ENCODE results near the gene RYK.

The RYK gene

DNA sequence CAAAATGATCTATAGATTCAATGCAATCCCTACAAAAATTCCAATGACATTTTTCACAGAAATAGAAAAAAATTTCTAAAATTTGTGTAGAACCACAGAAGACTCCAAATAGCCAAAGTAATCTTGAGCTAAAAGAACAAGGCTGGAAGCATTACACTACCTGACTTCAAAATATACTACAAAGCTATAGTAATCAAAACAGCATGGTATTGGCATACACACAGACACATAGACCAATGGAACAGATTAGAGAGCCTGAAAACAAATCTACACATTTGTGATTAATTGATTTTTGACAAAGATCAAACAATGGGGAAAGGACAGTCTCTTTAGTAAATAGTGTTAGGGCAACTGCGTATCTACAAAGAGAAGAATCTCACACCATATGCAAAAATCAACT, 45.3 kb upstream of the RYK start:
- TF ChIP-seq, protein P1, sequence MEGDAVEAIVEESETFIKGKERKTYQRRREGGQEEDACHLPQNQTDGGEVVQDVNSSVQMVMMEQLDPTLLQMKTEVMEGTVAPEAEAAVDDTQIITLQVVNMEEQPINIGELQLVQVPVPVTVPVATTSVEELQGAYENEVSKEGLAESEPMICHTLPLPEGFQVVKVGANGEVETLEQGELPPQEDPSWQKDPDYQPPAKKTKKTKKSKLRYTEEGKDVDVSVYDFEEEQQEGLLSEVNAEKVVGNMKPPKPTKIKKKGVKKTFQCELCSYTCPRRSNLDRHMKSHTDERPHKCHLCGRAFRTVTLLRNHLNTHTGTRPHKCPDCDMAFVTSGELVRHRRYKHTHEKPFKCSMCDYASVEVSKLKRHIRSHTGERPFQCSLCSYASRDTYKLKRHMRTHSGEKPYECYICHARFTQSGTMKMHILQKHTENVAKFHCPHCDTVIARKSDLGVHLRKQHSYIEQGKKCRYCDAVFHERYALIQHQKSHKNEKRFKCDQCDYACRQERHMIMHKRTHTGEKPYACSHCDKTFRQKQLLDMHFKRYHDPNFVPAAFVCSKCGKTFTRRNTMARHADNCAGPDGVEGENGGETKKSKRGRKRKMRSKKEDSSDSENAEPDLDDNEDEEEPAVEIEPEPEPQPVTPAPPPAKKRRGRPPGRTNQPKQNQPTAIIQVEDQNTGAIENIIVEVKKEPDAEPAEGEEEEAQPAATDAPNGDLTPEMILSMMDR (IDR thresholded peaks at IDR 0.05) = no peak
- Histone ChIP-seq H3K27me3 (peaks cover 26% of the 10 kb centered on the region), H3K9me3 (no peaks in the 10 kb centered on the region), H3K36me3 (no peaks in the 10 kb centered on the region), H3K4me3 (ENCODE audit: low read depth in 1 of 2, low read length in 1 of 2) (no peak overlapping the region), H3K27ac (no peak overlapping the region), H3K4me1 (ENCODE audit: control insufficient read depth in 1 of 2, insufficient read depth in 1 of 2, low read depth in 1 of 2, low read length in 1 of 2) (no peaks in the 10 kb centered on the region)

DNA sequence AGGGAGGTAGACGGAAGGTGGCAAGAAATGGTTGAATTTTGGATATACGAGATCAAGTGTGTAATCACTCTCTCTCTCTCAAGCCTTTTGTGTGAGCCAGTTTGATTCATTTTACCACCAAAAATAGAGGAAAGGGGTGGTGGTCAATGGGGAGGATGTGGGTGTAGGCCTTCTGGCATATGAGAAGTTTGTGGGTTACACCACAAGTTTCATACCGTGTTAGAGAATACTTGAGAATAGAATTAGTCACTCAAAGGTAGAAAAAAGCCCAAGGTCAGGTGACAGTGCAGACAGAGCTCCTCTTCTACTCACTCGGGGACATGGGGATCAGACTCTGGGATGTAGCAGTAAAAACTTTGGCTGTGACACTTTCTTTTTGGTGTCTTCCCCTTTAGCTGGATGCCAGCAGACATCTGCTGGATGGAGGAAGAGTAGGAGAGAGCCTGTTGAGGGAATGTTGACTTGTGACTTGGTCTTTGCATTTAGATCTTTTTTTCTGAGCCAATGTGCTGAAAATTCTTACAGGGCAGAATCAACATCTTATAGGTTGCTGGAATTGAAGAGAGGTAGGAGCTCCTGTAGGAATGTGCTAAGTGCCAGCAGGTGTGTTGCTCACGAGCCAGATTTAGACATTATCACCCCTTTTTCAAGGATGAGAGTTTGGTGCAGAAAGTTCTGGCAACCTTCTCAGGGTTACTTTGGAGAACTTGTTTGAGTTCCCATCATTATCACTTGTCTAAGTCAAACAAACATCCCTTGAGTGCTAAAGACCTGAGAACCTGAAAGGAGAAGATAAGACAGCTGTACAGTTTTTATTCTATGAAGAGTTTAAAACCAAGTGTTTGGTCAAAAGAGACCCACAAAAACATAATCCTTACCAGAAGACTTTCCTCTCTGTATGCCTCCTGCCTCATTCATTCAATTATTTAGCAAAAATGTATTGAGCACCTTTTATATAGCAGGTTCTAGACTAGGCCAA, 43.9 kb upstream of the RYK start:
- Histone ChIP-seq H3K4me1 (ENCODE audit: control insufficient read depth in 1 of 2, insufficient read depth in 1 of 2, low read depth in 1 of 2, low read length in 1 of 2) (no peaks in the 10 kb centered on the region), H3K27ac (no peak overlapping the region), H3K9me3 (no peaks in the 10 kb centered on the region), H3K4me3 (ENCODE audit: low read depth in 1 of 2, low read length in 1 of 2) (no peak overlapping the region), H3K27me3 (peaks cover 26% of the 10 kb centered on the region), H3K36me3 (no peaks in the 10 kb centered on the region)
- TF ChIP-seq, protein P1 (IDR thresholded peaks at IDR 0.05) = no peak

DNA sequence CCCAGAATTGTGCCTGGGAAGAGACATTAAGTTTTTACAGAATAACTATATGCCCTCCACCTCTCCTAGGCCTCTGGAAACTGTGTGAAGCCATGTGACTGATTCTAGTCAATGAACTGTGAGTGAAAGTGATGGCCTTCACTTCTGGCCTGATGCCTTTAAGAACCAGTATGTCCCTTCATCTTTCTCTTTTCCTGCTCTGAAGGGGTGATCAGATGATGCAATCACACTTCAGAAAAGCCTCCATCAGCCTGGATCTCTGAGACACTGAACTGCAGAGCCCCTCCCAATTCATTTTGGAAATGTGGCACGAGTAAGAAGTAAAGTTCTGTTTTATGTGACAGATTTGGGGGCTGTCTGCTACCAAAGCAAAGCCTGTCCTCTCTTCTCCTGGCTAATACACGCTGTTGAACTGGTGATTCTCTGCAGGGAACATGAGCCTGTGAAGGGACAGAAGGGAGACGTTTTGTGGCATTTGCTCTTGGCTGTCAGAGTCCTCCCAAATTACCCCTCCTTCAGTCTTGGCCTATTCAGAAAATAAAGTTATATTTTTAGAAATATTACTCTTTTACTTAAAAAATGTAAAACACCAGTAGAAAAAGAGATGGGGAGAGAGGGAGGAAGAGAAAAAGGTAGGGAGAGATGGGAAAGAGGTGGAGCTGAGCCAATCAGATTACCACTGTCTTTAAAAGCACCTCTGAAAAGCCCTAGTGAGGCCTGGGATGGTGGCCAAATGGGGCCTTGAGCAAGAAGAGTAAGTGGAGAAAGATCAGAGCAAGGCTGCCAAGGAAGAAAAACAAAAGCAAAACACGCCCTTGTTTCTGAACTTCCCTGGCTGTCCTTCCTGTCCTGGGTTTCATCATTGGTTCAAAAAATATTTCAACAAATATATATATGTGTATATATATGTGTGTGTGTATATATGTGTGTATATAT, 40.9 kb upstream of the RYK start:
- TF ChIP-seq, protein P1 (IDR thresholded peaks at IDR 0.05) = no peak
- no peak overlapping the region for H3K27ac ChIP-seq
- H3K27me3 ChIP-seq = peaks cover 17% of the 10 kb centered on the region
- H3K4me3 ChIP-seq (ENCODE audit: low read depth in 1 of 2, low read length in 1 of 2) = no peak overlapping the region
- H3K9me3 ChIP-seq = no peaks in the 10 kb centered on the region
- no peaks in the 10 kb centered on the region for H3K4me1 ChIP-seq (ENCODE audit: control insufficient read depth in 1 of 2, insufficient read depth in 1 of 2, low read depth in 1 of 2, low read length in 1 of 2)
- no peaks in the 10 kb centered on the region for H3K36me3 ChIP-seq

DNA sequence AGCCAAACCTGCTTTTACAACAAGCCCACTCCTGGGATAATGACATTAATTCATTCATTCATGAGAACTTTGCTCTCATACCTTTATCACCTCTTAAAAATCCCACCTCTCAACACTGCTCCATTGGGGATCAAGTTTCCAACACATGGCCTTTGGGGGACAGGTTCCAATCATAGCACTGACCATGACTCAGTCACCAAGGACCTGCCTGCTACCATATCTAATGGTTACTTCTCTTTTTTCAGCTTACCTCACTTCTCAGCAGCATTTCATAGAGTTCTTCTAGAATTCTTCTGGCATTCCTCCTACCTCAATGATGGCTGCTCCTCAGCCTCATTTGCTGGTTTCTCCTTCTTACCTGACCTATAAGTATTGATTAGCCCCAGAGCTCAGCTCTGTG, 36.9 kb upstream of the RYK start:
- no peaks in the 10 kb centered on the region for H3K9me3 ChIP-seq
- no peak overlapping the region for H3K4me3 ChIP-seq (ENCODE audit: low read depth in 1 of 2, low read length in 1 of 2)
- no peaks in the 10 kb centered on the region for H3K4me1 ChIP-seq (ENCODE audit: control insufficient read depth in 1 of 2, insufficient read depth in 1 of 2, low read depth in 1 of 2, low read length in 1 of 2)
- no peaks in the 10 kb centered on the region for H3K36me3 ChIP-seq
- H3K27ac ChIP-seq = no peak overlapping the region
- TF ChIP-seq, protein P1 (IDR thresholded peaks at IDR 0.05) = no peak
- H3K27me3 ChIP-seq = no peaks in the 10 kb centered on the region

DNA sequence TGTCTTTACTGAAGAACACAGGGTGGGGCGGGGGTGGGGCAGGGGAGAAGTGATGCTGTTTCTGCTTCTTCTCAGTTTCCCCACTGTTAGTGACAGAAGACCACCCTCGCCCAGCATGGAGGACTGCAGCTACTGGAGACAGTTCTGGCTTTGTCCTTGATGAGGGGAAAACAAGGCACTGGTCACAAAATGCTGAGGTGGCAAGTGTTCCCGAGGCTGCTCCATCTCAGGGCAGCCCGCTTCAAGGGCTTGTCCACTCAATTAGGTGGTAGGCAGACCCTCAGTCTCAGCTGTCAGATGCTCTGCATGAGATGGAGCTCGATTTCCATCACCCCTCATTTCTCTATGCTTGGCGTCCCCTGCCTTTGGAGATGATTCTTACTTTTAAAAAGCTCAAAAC, 33.8 kb upstream of the RYK start:
- TF ChIP-seq, protein P1 (IDR thresholded peaks at IDR 0.05) = no peak
- Histone ChIP-seq H3K9me3 (no peaks in the 10 kb centered on the region), H3K36me3 (no peaks in the 10 kb centered on the region), H3K27me3 (no peaks in the 10 kb centered on the region), H3K4me1 (ENCODE audit: control insufficient read depth in 1 of 2, insufficient read depth in 1 of 2, low read depth in 1 of 2, low read length in 1 of 2) (no peaks in the 10 kb centered on the region), H3K27ac (no peak overlapping the region), H3K4me3 (ENCODE audit: low read depth in 1 of 2, low read length in 1 of 2) (no peak overlapping the region)

All from neutrophil (primary cell).